Measurements from ENCODE around the gene PRKG1.

GRCh38 chr10:51934373-51934772 lies 860.1 kb downstream of the PRKG1 start:
- no peak for TF ChIP-seq POLR2A (IDR thresholded peaks at IDR 0.05; ENCODE audit: low read depth, low read length)
- no peak for TF ChIP-seq POLR2AphosphoS5 (IDR thresholded peaks at IDR 0.05; ENCODE audit: low read depth, low read length)
- no peak for TF ChIP-seq TAF1 (IDR thresholded peaks at IDR 0.05; ENCODE audit: borderline replicate concordance, low read depth, low read length)
